ENCODE results near the gene NLRP6. TPM values are rescaled to one million over a fixed set of nuclear protein-coding genes. Genes with fewer than 3 reads are reported as not detected.

The NLRP6 gene
- total and polyA plus RNA-seq, 8 donors: 0.06 to 1.5 (median 0.17) TPM; not detected in 4

DNA sequence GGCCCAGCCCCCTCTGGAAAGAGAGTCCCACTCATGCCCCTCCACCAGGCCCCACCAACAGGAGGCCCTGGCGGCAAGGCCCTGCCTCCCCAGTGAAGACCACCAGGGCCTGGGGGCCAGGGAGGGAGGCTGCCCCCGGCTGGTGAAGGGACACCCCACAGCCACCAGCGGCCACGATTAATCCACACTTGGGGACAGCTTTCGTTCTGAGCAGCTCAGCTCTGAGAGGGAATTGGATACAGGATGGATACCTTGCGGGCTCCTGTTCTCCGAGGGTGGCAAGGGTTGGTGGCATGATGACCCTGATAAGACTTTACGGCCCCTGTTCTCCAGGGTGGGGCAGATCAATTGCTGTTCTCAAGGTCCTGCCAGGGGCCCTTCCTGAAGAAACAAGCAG is 6.9 kb upstream of the NLRP6 start:
- peak overlapping the region in 1 of 2 donors; percentile 96 for H3K27ac ChIP-seq
- ATAC-seq (no peak), DNase-seq (no peak)
- no peak overlapping the region for H3K4me3 ChIP-seq
- peaks cover 0 to 39% of the 10 kb centered on the region in 2 donors for H3K4me1 ChIP-seq
- no peaks in the 10 kb centered on the region for H3K27me3 ChIP-seq
- TF ChIP-seq, protein P1, sequence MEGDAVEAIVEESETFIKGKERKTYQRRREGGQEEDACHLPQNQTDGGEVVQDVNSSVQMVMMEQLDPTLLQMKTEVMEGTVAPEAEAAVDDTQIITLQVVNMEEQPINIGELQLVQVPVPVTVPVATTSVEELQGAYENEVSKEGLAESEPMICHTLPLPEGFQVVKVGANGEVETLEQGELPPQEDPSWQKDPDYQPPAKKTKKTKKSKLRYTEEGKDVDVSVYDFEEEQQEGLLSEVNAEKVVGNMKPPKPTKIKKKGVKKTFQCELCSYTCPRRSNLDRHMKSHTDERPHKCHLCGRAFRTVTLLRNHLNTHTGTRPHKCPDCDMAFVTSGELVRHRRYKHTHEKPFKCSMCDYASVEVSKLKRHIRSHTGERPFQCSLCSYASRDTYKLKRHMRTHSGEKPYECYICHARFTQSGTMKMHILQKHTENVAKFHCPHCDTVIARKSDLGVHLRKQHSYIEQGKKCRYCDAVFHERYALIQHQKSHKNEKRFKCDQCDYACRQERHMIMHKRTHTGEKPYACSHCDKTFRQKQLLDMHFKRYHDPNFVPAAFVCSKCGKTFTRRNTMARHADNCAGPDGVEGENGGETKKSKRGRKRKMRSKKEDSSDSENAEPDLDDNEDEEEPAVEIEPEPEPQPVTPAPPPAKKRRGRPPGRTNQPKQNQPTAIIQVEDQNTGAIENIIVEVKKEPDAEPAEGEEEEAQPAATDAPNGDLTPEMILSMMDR (IDR thresholded peaks at IDR 0.05): no peak
- no peaks in the 10 kb centered on the region for H3K9me3 ChIP-seq
- no peaks in the 10 kb centered on the region for H3K36me3 ChIP-seq
- intact Hi-C loops (cut with DNase I): no loop called here

DNA sequence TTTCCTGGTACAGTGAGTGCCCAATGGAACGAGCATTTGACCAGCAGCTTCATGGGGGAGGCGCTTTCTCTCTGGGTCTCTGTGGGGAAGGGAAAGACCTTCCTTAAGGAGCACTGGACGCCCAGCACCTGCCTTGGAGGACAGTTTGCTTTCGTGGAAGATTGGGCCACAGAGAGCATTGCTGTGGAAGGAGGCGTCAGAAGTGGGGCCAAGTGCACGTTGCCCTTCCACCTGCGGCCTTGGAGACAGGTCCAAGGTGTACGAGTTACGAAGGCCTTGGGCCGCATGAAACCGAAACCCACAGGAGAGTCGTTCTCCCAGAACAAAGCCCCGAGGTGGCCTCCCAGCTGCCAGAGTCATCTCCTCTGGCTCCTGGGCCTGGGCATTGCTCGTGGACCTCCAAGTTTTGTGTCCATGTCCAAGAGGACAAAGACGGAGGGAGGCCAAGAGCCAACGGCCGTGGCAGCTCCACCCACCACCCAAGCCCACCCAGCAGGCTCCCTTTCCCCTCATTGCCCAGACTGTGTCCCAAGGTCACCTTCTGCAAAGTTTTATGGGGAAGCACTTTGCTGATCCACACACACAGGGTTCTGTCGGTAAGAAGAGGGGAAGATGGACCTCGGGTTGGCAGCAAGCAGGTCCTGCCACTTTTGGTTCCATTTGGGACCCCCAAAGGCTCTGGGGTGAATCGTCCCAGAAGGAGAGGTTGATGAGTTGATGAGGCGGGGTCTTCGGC is 5.8 kb upstream of the NLRP6 start:
- Histone ChIP-seq H3K4me3 (no peak overlapping the region), H3K36me3 (no peaks in the 10 kb centered on the region), H3K9me3 (no peaks in the 10 kb centered on the region), H3K4me1 (peaks cover 0 to 39% of the 10 kb centered on the region in 2 donors), H3K27ac (no peak overlapping the region), H3K27me3 (peaks cover 0 to 2% of the 10 kb centered on the region in 2 donors)
- intact Hi-C loops (cut with DNase I): no loop called here
- TF ChIP-seq, protein P1 (IDR thresholded peaks at IDR 0.05): no peak
- no peak for ATAC-seq
- DNase-seq: no peak

DNA sequence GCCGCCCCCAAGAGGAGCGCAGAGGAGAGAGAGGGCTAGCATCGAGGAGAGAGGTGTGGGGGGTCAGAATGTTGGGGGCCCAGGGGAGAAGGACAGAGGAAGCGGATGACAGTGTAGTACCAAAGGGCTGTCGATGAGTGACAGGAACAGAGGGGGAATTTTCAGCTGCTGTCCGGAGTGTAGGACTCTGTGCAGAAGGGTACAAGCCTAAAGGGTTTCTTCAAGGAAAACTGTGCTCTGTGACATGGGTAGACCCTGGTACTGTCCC is 5.3 kb upstream of the NLRP6 start:
- Histone ChIP-seq H3K4me3 (no peak overlapping the region), H3K27me3 (peaks cover 0 to 7% of the 10 kb centered on the region in 2 donors), H3K4me1 (peaks cover 0 to 38% of the 10 kb centered on the region in 2 donors), H3K27ac (no peak overlapping the region), H3K9me3 (no peaks in the 10 kb centered on the region), H3K36me3 (no peaks in the 10 kb centered on the region)
- TF ChIP-seq, protein P1 (IDR thresholded peaks at IDR 0.05): no peak
- intact Hi-C loops (cut with DNase I): no loop called here
- ATAC-seq (no peak), DNase-seq (no peak)

DNA sequence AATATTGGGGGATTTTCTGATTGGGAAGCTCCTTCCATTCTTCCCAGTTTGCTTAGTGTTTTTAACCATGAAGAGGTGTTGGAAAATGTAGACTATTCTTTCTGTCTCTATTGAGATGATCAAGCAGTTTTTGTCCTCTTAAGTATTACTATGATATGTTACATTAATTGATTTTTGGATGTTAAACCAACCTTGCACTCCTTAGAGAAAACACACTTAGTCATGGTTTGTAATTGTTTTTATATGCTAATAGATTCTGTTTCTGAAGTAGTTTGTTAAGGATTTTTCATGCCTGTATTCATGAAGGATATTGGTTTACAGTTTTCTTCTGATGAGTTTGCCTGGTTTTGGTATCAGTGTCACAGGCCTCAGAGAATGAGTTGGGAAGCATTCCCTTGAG is 2.0 kb upstream of the NLRP6 start:
- Histone ChIP-seq H3K27me3 (peaks cover 32 to 41% of the 10 kb centered on the region in 2 donors), H3K27ac (no peak overlapping the region), H3K4me1 (peaks cover 10 to 44% of the 10 kb centered on the region in 2 donors), H3K4me3 (no peak overlapping the region), H3K9me3 (no peaks in the 10 kb centered on the region), H3K36me3 (no peaks in the 10 kb centered on the region)
- DNase-seq: no peak
- no peak for ATAC-seq
- TF ChIP-seq, protein P1 (IDR thresholded peaks at IDR 0.05): no peak
- intact Hi-C loops (cut with DNase I): no loop called here

DNA sequence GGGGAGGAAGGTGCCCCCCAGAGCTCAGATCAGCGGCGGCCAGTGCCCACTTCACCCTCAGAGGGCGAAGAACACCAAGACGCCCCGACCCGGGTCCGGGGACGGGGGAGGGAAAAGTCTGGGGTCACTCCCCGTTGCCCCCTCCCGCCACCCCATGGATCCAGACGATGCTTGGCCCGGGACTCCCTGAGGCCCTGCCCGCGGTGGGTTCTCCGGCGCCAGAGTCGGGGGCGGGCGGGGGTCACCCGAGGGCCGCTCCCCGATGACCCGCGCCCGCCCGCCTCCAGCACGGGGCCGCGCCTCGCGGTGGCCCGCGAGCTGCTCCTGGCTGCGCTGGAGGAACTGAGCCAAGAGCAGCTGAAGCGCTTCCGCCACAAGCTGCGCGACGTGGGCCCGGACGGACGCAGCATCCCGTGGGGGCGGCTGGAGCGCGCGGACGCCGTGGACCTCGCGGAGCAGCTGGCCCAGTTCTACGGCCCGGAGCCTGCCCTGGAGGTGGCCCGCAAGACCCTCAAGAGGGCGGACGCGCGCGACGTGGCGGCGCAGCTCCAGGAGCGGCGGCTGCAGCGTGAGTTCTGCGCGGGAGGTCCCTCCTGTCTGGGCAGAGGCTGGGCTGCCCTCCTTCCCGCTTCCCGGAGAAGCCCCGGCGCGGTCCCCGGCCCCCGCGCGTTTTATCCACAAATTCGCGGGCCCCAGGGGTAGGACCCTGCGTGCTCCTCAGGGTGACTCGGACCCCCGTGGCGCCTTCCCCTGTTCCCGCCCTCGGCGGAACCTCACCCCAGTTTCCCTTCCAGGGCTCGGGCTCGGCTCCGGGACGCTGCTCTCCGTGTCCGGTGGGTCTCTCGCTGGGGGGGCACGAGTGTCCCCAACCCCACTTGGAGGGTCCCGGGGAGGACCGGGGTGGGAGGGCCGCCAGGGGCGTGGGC is 1.1 kb downstream of the NLRP6 start:
- Histone ChIP-seq H3K4me3 (peak overlapping the region in 1 of 2 donors; percentile 40), H3K36me3 (no peaks in the 10 kb centered on the region), H3K27ac (peak overlapping the region in 1 of 2 donors; percentile 7), H3K4me1 (peaks cover 10 to 52% of the 10 kb centered on the region in 2 donors), H3K27me3 (peaks cover 50 to 72% of the 10 kb centered on the region in 2 donors), H3K9me3 (no peaks in the 10 kb centered on the region)
- TF ChIP-seq, protein P1 (IDR thresholded peaks at IDR 0.05): no peak
- intact Hi-C loops (cut with DNase I): no loop called here
- ATAC-seq (peak; percentile 19), DNase-seq (peak in 1 of 4 donors; percentile 88)

Data from left lung (tissue), 10 donors.